HG03432 (cell line): ENCODE data around the gene WDR43.
"Not testable (repeated sequence)": the region's sequence is repeated elsewhere in the genome, so short reads cannot be mapped to it uniquely, and the experiment has no call there.

Experiments
- ATAC-seq: cut with Tn5 transposase; IDR thresholded peaks from one replicate; pipeline ENCODE4 v1.9.1; 2021; ENCODE audit warnings: mild to moderate bottlenecking, moderate library complexity; ENCODE audit not compliant: unreplicated experiment

Gene WDR43

GRCh38 chr2:28958689-28959088 is 64.2 kb downstream of the WDR43 start:
- ATAC-seq = no peak

GRCh38 chr2:28960401-28960800 is 65.9 kb downstream of the WDR43 start:
- no peak for ATAC-seq

- ATAC-seq = no peak
These were observed 68.0 kb downstream of the WDR43 start for GRCh38 chr2:28962505-28962904.

- no peak for ATAC-seq
These were observed 76.1 kb downstream of the WDR43 start for GRCh38 chr2:28970464-28971160.

GRCh38 chr2:28972778-28973335 is 78.4 kb downstream of the WDR43 start:
- no peak for ATAC-seq

- no peak for ATAC-seq
These were observed 79.8 kb downstream of the WDR43 start for GRCh38 chr2:28974252-28974651.

- ATAC-seq = no peak
These were observed 81.2 kb downstream of the WDR43 start for GRCh38 chr2:28975671-28976070.

GRCh38 chr2:28976584-28976983 is 82.1 kb downstream of the WDR43 start:
- no peak for ATAC-seq

- ATAC-seq = no peak
These were observed 82.9 kb downstream of the WDR43 start for GRCh38 chr2:28977176-28977875.

GRCh38 chr2:28978001-28978400 is 83.5 kb downstream of the WDR43 start:
- not testable (repeated sequence) for ATAC-seq

- ATAC-seq = no peak
These were observed 84.1 kb downstream of the WDR43 start for GRCh38 chr2:28978606-28979005.

GRCh38 chr2:28979041-28979440 is 84.6 kb downstream of the WDR43 start:
- no peak for ATAC-seq

- ATAC-seq = no peak
These were observed 85.3 kb downstream of the WDR43 start for GRCh38 chr2:28979576-28980366.

GRCh38 chr2:28980368-28981015 is 86.0 kb downstream of the WDR43 start:
- ATAC-seq = no peak

- no peak for ATAC-seq
These were observed 86.6 kb downstream of the WDR43 start, which contains the start of gene TOGARAM2 for GRCh38 chr2:28981016-28981441. Gene TOGARAM2, plus strand, starts transcription at chr2:28981298. Its CDS starts 13,537 bp downstream, at chr2:28994835.

- ATAC-seq = no peak
These were observed 87.3 kb downstream of the WDR43 start for GRCh38 chr2:28981620-28982376.

GRCh38 chr2:28982381-28982950 is 88.0 kb downstream of the WDR43 start:
- ATAC-seq = no peak

GRCh38 chr2:28986429-28986828 is 92.0 kb downstream of the WDR43 start:
- no peak for ATAC-seq

GRCh38 chr2:28989973-28990372 is 95.5 kb downstream of the WDR43 start:
- no peak for ATAC-seq

GRCh38 chr2:28990445-28990844 is 96.0 kb downstream of the WDR43 start:
- ATAC-seq = no peak
